GM21619 (cell line): ENCODE results near the gene FGD4.

Experiments used
- ATAC-seq: cut with Tn5 transposase; IDR thresholded peaks from one replicate; pipeline ENCODE4 v1.9.1; 2021; ENCODE audit not compliant: unreplicated experiment

The FGD4 gene

GRCh38 chr12:32454866-32455265 is 55.5 kb downstream of the FGD4 start:
- ATAC-seq = no peak

- no peak for ATAC-seq
Observed at GRCh38 chr12:32455607-32456071, 56.3 kb downstream of the FGD4 start.

GRCh38 chr12:32457251-32458025 is 58.1 kb downstream of the FGD4 start:
- no peak for ATAC-seq

GRCh38 chr12:32460638-32461037 is 61.3 kb downstream of the FGD4 start:
- no peak for ATAC-seq

GRCh38 chr12:32462908-32463307 is 63.5 kb downstream of the FGD4 start:
- no peak for ATAC-seq

- ATAC-seq = no peak
Observed at GRCh38 chr12:32466187-32466586, 66.8 kb downstream of the FGD4 start.

GRCh38 chr12:32466986-32467711 is 67.8 kb downstream of the FGD4 start:
- no peak for ATAC-seq

- no peak for ATAC-seq
Observed at GRCh38 chr12:32467959-32468863, 68.9 kb downstream of the FGD4 start.

GRCh38 chr12:32470936-32471470 is 71.6 kb downstream of the FGD4 start:
- ATAC-seq = no peak

GRCh38 chr12:32471591-32472001 is 72.2 kb downstream of the FGD4 start:
- no peak for ATAC-seq

GRCh38 chr12:32475724-32476123 is 76.4 kb downstream of the FGD4 start:
- ATAC-seq = no peak

GRCh38 chr12:32476446-32476845 is 77.1 kb downstream of the FGD4 start:
- ATAC-seq = no peak

- no peak for ATAC-seq
Observed at GRCh38 chr12:32477714-32478113, 78.4 kb downstream of the FGD4 start.

- no peak for ATAC-seq
Observed at GRCh38 chr12:32478166-32478565, 78.8 kb downstream of the FGD4 start.

GRCh38 chr12:32478858-32479725 is 79.7 kb downstream of the FGD4 start:
- ATAC-seq = peak; percentile 47

- ATAC-seq = no peak
Observed at GRCh38 chr12:32482226-32482625, 82.9 kb downstream of the FGD4 start.

GRCh38 chr12:32483499-32483898 is 84.1 kb downstream of the FGD4 start:
- ATAC-seq = no peak

- ATAC-seq = no peak
Observed at GRCh38 chr12:32483993-32484392, 84.6 kb downstream of the FGD4 start.

GRCh38 chr12:32486158-32486557 is 86.8 kb downstream of the FGD4 start:
- no peak for ATAC-seq

GRCh38 chr12:32488132-32488531 is 88.8 kb downstream of the FGD4 start:
- no peak for ATAC-seq
